GM12878 (cell line): ENCODE measurements around the gene MRPS16. TPM values are rescaled to one million over a fixed set of nuclear protein-coding genes. Genes with fewer than 3 reads are reported as not detected.

ENCODE experiments used
- ATAC-seq: fragments of 200-7000 bp; cut with Tn5 transposase; 3 replicates; pipeline ENCODE4 v1.9.1; 2020; ENCODE audit warnings: mild to moderate bottlenecking, moderate library complexity
- BruUV-seq: library from RNA; stranded (reverse); fragments of 400-500 nt; replicated peaks from 2 replicates; lab custom pipeline; 2021; lab: Mats Ljungman, UMichigan
- CTCF ChIA-PET: fragments of 300-600 bp; sonication (Branson Sonifier 250); formaldehyde crosslinking; extraction: SDS; loops from one replicate; lab custom pipeline; 2021; ENCODE audit warnings: inconsistent platforms; lab: Yijun Ruan, JAX
- POLR2A ChIA-PET: fragments of 350-600 bp; formaldehyde crosslinking; extraction: SDS; loops from one replicate; lab custom pipeline; 2021; ENCODE audit warnings: inconsistent platforms; lab: Charles Lee
- RAD21 ChIA-PET: fragments of 300-600 bp; sonication (Branson Sonifier 250); formaldehyde crosslinking; loops from one replicate; lab custom pipeline; 2023; ENCODE audit warnings: antibody characterized with exemption; ENCODE audit not compliant: unreplicated experiment; lab: Charles Lee
- SMC1A ChIA-PET: fragments of 300-600 bp; sonication (Branson Sonifier 250); formaldehyde crosslinking; loops from one replicate; lab custom pipeline; 2023; ENCODE audit not compliant: unreplicated experiment, uncharacterized antibody; lab: Charles Lee
- DNase-seq: peaks from one replicate; pipeline ENCODE4 v3.0.0-alpha.2; 2011; ENCODE audit warnings: low read depth, low spot score
- FAIRE-seq: peaks from 3 replicates; lab custom pipeline; 2011; peaks lifted over from hg19 to GRCh38; lab: Jason Lieb, UNC
- H2AFZ ChIP-seq: 2 replicates; pipeline ENCODE4 v1.6.0; 2011; ENCODE audit warnings: low read depth, low read length, control low read depth; ENCODE audit not compliant: control insufficient read depth
- H3K27ac ChIP-seq: 2 replicates; pipeline ENCODE4 v1.5.1; 2011; ENCODE audit warnings: control low read depth; ENCODE audit not compliant: control insufficient read depth, insufficient read depth
- H3K27me3 ChIP-seq, 2 experiments: replicated peaks in 1 of 2; 2 replicates each; pipeline versions ENCODE4 v1.6.0 to v1.6.1; 2011; ENCODE audit warnings: low read length in 1 of 2; ENCODE audit not compliant: control insufficient read depth in 2 of 2, insufficient read depth in 2 of 2
- H3K36me3 ChIP-seq, 2 experiments: 2 replicates each; pipeline ENCODE4 v1.5.1; 2011; ENCODE audit warnings: low read length in 1 of 2; ENCODE audit not compliant: control insufficient read depth in 2 of 2, insufficient read depth in 2 of 2
- H3K4me1 ChIP-seq: 2 replicates; pipeline ENCODE4 v1.6.1; 2011; ENCODE audit warnings: mild to moderate bottlenecking, low read length, moderate library complexity, mixed read lengths; ENCODE audit not compliant: control insufficient read depth, insufficient read depth
- H3K4me2 ChIP-seq: 2 replicates; pipeline ENCODE4 v1.6.0; 2011; ENCODE audit warnings: control low read depth; ENCODE audit not compliant: control insufficient read depth, insufficient read depth
- H3K4me3 ChIP-seq: fragments of 200-600 bp; sonication (generic); 2 replicates; pipeline ENCODE4 v1.5.1; 2016
- H3K79me2 ChIP-seq: 2 replicates; pipeline ENCODE4 v1.6.0; 2011; ENCODE audit warnings: low read length; ENCODE audit not compliant: control insufficient read depth, insufficient read depth
- H3K9ac ChIP-seq: 2 replicates; pipeline ENCODE4 v1.8.0; 2011; ENCODE audit warnings: low read length, control low read depth, mixed read lengths; ENCODE audit not compliant: control insufficient read depth, insufficient read depth
- H3K9me3 ChIP-seq: replicated peaks from 3 replicates; pipeline ENCODE4 v1.5.1; 2011; ENCODE audit warnings: mild to moderate bottlenecking, low read length; ENCODE audit not compliant: control insufficient read depth, insufficient read depth
- H4K20me1 ChIP-seq: 2 replicates; pipeline ENCODE4 v1.6.0; 2011; ENCODE audit not compliant: control insufficient read depth, insufficient read depth
- BCL3 ChIP-seq: IDR thresholded peaks from 2 replicates; pipeline ENCODE4 v1.6.1; 2011; ENCODE audit warnings: borderline replicate concordance, low read depth, mild to moderate bottlenecking, moderate library complexity, low read length; ENCODE audit not compliant: insufficient read depth, poor library complexity, severe bottlenecking
- BMI1 ChIP-seq: fragments of 450-650 bp; IDR thresholded peaks from 2 replicates; pipeline ENCODE4 v1.6.1; 2016; ENCODE audit warnings: mild to moderate bottlenecking, moderate library complexity, borderline replicate concordance
- CEBPZ ChIP-seq: fragments of 150-350 bp; IDR thresholded peaks from 2 replicates; pipeline ENCODE4 v1.6.1; 2016; ENCODE audit warnings: low read depth, low read length
- CUX1 ChIP-seq: IDR thresholded peaks from 2 replicates; pipeline ENCODE4 v1.6.1; 2012; ENCODE audit warnings: improper control_type of control experiment, low read depth, low read length; ENCODE audit not compliant: insufficient replicate concordance
- HCFC1 ChIP-seq: fragments of 150-350 bp; IDR thresholded peaks from 2 replicates; pipeline ENCODE4 v1.6.1; 2014; ENCODE audit warnings: low read length
- IKZF2 ChIP-seq, 2 experiments: fragments of 450-650 bp; IDR thresholded peaks; 2 replicates each; pipeline ENCODE4 v1.6.1; 2017; ENCODE audit warnings: mild to moderate bottlenecking in 2 of 2, moderate library complexity in 2 of 2
- KAT2A ChIP-seq: conservative IDR thresholded peaks from 2 replicates; pipeline ENCODE4 v1.6.1; 2011; ENCODE audit warnings: low read depth, low read length; ENCODE audit not compliant: control insufficient read depth
- MAX ChIP-seq: IDR thresholded peaks from 2 replicates; pipeline ENCODE4 v1.6.1; 2012; ENCODE audit warnings: low read depth, low read length, improper control_type of control experiment
- NR2C1 ChIP-seq: fragments of 450-650 bp; IDR thresholded peaks from 2 replicates; pipeline ENCODE4 v1.6.1; 2017; ENCODE audit warnings: antibody characterized with exemption, mild to moderate bottlenecking, moderate library complexity
- PBX3 ChIP-seq: IDR thresholded peaks from 2 replicates; pipeline ENCODE4 v1.6.1; 2011; ENCODE audit warnings: mild to moderate bottlenecking, low read depth, low read length, moderate library complexity; ENCODE audit not compliant: insufficient replicate concordance
- RFX5 ChIP-seq: IDR thresholded peaks from 2 replicates; pipeline ENCODE4 v1.6.1; 2011; ENCODE audit warnings: low read depth, low read length, improper control_type of control experiment
- ZNF217 ChIP-seq: fragments of 450-650 bp; IDR thresholded peaks from 2 replicates; pipeline ENCODE4 v1.6.1; 2017; ENCODE audit warnings: antibody characterized with exemption, mild to moderate bottlenecking
- WGBS: methylation state at CpG from one replicate; pipeline ENCODE4 v1.1.6; 2016; ENCODE audit warnings: low lambda C conversion rate; ENCODE audit not compliant: insufficient replicate concordance, insufficient coverage; ENCODE audit errors: missing lambda C conversion rate; 5-methylcytosine and 5-hydroxymethylcytosine counted together
- in situ Hi-C: fragments of 300-500 bp; cut with MboI; formaldehyde crosslinking; loops from 9 replicates; pipeline ENCODE4 v1.14.3; 2018; ENCODE audit warnings: mixed read lengths
- intact Hi-C: fragments of 100-400 bp; cut with micrococcal nuclease; formaldehyde crosslinking; loops from one replicate; pipeline ENCODE4 v1.14.2; 2022; ENCODE audit not compliant: unreplicated experiment
- polyA plus RNA-seq, 11 experiments: library from polyadenylated mRNA; depleted of rRNA in 4 of 11; unstranded in 6 of 11; stranded (reverse) in 5 of 11; fragments of >200 nt; fragmentation: Nextera tagmentation in 4 of 11; fragmentation: Illumina TruSeq in 1 of 11; extraction: Ambion mirVana in 4 of 11; extraction: Trizol in 1 of 11; gene quantifications; 1 replicate in 1 of 11; 2 replicates in 10 of 11; pipeline versions ENCODE4 v1.2.1 to v1.2.3, GENCODE V29; 2011 to 2016; ENCODE audit warnings: inconsistent platforms in 2 of 11, missing spikeins in 2 of 11, low read depth in 1 of 11
- total RNA-seq, 4 experiments: library from RNA; depleted of rRNA in 3 of 4; stranded (reverse); fragments of >200 nt in 3 of 4; fragmentation: Illumina TruSeq in 1 of 4; extraction: Trizol in 1 of 4; gene quantifications; 2 replicates each; pipeline versions ENCODE4 v1.2.1 to v1.2.3, GENCODE V29; 2013 to 2021

The MRPS16 gene
- total and polyA plus RNA-seq, 10 of the 15 experiments (the other 5 are each of a cell fraction or from before 2014, with no cell fraction given), result 43.4 to 285 (median 103) TPM

GRCh38 chr10:73296946-73297345 lies 44.5 kb upstream of the MRPS16 start:
- RAD21 ChIA-PET, result no interaction called here
- no peak for DNase-seq
- POLR2A ChIA-PET, result no interaction called here
- Histone ChIP-seq H4K20me1 (no peaks in the 10 kb centered on the region), H3K9me3 (no peaks in the 10 kb centered on the region), H3K4me3 (no peak overlapping the region), H3K27ac (no peak overlapping the region), H3K27me3 (no peaks in the 10 kb centered on the region), H3K36me3 (no peaks in the 10 kb centered on the region), H3K9ac (no peak overlapping the region), H3K79me2 (no peaks in the 10 kb centered on the region), H3K4me2 (no peak overlapping the region), H2AFZ (no peak overlapping the region), H3K4me1 (no peaks in the 10 kb centered on the region)
- intact Hi-C loops (no loop called here), in situ Hi-C loops (no loop called here)
- SMC1A ChIA-PET, result interaction anchor here (1.1 kb wide), 1 partner anchor 19 kb away, joined by 3 read pairs; no protein-coding TSS in a partner anchor
- 36% methylated on average over 3 of the region's 3 CpGs for WGBS
- no peak for FAIRE-seq
- no TSS peak for BruUV-seq
- no peak for ATAC-seq
- TF ChIP-seq BMI1, result no peak
- no peak for TF ChIP-seq IKZF2 (IDR thresholded peaks at IDR 0.05)
- no peak for TF ChIP-seq CUX1
- no peak for TF ChIP-seq PBX3
- no peak for TF ChIP-seq ZNF217
- TF ChIP-seq RFX5, result no peak
- no peak for TF ChIP-seq HCFC1
- no peak for TF ChIP-seq BCL3
- no peak for TF ChIP-seq CEBPZ
- TF ChIP-seq MAX, result no peak
- TF ChIP-seq NR2C1, result no peak
- no peak for TF ChIP-seq KAT2A
- CTCF ChIA-PET, result interaction anchor here (0.9 kb wide), 1 partner anchor 20 kb away, joined by 4 read pairs; no protein-coding TSS in a partner anchor
